ENCODE data around the gene PPP6R3.
"Not testable (repeated sequence)": the region's sequence is repeated elsewhere in the genome, so short reads cannot be mapped to it uniquely, and the experiment has no call there.

The PPP6R3 gene

DNA sequence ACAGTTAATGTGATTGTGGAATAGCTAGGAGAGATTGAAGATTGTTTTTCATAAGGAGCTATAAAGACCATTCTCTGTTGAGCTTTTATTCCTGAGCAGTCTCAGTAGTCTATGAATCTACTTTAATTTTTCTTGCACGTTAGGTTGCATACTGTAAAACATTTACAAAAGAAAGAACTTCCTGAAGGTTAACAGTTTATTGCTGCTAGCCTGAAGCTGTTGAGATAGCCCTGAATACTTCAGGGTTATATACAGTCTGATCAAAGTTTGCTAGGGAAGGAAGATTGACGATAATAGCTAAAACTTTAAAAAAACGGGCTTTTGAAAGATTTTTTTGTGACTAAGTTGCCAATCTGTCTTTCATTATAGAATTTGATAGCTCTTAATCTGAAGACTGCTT, 64.8 kb downstream of the PPP6R3 start:
- DNase-seq (ENCODE audit: low spot score) = no peak

DNA sequence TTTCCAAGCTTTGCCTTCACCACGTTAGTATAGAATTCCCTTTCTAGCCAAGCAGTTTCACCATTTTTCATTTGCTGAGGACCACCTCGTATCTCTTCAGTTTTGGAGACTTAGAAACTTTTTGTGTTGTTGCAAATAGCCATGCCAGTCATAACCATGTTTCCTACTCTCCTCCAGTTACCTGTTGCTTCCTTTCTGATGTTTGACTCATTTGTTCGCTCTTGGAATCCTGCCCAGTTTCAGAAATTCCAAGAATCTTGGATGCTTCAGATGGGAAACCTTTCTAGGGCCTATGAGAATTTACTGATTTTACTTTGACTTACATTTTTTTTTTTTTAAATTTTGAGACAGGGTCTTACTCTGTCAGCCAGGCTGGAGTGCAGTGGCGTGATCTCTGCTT, 65.4 kb downstream of the PPP6R3 start:
- DNase-seq (ENCODE audit: low spot score) = no peak

DNA sequence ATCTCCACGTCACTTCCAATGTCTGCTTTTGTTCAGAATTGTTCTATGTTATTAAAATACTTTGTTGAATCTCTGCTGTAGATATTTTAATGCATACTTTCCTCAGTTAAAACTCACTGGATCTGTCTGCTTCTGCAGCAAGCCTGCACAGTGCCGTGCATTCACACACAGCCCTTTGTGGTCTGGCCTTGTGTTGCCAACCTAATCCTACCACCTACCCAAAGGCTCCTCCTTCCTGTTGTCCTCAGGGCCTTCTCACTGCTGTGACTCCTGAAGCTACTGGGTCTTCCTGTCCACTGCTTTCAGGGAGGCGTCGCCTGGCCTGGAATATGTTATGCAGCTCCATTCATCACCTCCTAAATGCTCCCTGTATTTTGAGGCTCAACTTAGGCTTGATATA, 67.0 kb downstream of the PPP6R3 start:
- no peak for DNase-seq (ENCODE audit: low spot score)

DNA sequence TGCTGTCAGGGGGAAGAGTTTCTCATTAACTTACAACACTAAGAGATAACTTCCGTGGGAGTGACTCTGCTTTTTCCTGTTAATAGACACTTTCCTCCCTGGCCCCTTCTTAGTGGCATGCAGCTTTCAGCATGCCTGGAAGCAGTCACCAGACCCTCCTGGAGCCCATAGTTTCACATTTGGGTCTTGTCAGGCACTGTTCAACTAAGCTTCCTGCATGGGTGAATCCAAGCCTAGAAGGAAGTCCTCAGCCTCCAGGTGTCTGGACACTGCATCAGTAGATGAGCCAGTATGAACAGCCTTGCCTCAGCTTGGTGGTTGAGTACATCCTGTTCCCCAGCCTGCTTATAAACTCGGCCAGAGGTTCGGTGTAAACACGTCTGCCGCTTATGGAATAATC, 68.1 kb downstream of the PPP6R3 start:
- no peak for DNase-seq (ENCODE audit: low spot score)

DNA sequence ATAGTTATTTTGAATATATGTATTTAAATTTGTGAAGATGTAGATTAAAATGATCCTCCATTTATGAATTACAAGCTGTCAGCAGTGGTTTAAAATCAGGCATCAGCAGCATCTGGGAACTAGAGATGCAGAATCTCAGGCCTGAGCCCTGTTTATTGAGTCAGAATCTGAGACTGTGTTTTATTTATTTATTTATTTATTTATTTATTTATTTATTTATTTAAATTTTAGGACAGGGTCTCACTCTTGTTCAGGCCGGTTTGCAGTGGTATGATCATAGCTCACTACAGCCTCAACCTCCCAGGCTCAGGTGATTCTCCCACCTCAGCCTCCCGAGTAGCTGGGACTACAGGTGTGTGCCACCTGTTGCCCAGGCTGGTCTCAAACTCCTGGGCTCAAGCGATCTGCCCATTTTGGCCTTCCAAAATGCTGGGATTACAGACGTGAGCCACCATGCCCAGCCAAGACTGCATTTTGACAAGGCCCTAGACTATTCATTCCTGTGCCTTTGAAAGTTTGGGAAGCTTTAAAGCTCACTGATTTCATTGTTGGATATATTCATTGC, 70.7 kb downstream of the PPP6R3 start:
- DNase-seq (ENCODE audit: low spot score) = no peak

DNA sequence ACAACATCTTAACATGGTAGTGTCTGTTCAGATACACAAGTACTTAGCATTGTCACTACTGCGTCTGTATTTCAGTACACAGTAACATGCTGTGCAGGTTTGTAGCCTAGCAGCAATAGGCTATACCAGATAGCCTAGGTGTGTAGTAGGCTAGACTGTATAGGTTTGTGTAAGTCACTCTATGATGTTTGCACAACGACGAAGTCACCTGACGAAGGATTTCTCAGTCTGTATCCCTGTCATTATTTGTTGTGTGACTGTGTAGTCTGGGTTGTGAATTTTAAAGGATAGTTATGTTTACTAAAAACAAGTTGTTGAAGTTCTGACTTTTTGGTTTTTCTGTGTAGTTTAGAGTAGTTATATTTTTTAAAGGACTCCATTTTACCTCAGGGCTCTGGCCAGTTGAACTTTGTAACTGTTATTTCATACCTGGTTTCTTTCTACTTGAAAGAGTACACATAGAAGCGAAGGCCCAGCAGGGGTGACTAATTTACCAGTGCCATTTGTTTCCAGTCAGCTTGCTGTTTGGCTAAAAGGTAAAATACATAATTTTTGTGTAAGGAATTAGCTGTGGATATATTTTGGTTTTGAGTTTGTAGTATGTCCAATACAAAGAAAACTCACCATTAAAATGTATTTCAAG, 72.3 kb downstream of the PPP6R3 start:
- no peak for DNase-seq (ENCODE audit: low spot score)

DNA sequence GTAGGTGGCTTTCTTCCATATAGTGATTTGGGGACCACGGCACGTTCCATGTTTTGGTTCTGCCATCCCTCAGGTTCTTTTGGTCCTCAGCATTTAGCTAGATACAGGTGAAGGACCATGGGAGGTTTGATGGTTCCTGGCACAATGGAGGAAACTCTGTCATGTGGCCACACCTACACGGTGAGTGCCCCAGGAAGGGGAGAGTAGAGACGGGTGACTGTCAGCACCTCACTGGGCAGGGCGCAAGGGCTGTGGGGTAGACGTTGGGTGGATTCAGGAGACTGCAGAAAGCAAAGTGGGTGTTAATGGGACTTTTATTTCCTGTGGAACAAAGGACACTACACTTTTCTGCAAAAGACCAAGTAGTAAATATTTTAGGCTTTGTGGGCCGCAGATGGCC, 73.4 kb downstream of the PPP6R3 start:
- DNase-seq (ENCODE audit: low spot score) = no peak

DNA sequence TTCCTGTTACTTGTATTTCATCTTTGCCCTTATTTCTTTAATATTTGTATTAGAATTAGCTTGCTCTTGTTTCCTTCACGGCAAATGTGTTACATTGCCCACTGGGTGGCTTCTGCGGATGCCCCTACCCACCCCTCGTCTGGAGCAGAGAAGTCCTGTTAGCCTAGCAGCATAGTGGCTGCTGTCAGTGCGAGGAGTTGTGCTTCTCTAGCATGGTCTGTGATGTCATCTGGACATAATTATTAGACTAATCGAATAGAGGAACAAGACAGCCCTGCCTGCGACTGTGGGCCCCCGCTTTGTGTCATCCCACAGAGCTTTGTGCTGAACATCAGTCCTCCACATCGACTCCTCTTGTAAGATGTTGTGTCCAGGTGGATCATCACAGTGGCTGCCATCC, 74.5 kb downstream of the PPP6R3 start:
- no peak for DNase-seq (ENCODE audit: low spot score)

DNA sequence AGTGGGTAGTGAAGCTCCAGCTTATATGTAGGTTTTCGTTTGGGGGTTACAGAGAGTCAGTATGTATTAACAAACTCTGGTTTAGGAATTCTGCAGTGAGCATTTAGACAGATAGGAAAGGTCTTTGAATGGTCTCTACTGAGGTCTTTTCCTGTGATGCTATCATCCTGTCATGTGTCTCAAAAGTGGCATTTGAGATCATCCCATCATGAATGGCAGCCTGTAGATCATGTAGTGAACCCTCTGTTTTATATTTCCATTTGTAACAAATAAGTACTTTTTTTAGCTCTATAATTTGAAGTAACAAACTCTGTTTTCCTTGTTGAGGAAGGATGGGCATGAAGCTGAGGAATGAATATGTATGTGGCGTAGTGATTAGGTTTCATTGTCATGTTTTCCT, 76.2 kb downstream of the PPP6R3 start:
- no peak for DNase-seq (ENCODE audit: low spot score)

DNA sequence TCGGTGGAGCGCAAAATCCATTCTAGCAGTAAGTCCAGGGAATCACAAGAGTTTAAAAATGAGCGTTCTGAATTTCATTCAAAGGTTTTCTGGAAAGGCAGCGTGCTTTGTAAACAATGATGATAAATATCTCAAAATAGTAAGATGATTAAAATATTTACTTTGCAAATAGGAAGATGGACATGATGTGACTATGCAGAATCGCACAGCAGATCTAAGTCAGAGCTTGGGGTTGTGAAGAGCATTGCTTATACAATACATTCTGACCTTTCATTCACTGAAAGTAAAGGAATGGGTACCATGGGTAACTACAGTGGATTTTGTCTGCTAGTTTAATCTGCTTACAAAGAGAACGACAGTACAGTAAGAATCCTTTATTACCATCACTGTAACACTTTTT, 77.5 kb downstream of the PPP6R3 start:
- DNase-seq (ENCODE audit: low spot score) = no peak

DNA sequence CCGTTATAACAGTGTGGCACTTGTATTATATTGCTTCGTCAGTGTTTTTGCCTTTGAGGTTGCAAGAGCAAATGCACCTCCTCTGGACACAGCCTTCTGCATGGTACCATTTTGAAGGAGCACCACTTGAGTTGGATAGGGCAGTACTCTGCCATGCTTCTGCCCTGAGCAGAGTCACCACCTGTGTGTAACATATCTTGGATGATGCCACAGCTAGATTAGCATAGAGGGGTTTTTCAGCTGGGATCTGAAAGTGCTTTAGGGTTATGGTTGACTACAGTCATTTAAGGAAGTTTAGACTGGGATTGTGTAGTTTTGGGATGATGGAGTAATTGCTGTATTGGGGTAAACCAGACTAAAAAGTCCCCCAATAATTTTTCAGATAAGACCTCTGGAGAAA, 78.8 kb downstream of the PPP6R3 start:
- no peak for DNase-seq (ENCODE audit: low spot score)

DNA sequence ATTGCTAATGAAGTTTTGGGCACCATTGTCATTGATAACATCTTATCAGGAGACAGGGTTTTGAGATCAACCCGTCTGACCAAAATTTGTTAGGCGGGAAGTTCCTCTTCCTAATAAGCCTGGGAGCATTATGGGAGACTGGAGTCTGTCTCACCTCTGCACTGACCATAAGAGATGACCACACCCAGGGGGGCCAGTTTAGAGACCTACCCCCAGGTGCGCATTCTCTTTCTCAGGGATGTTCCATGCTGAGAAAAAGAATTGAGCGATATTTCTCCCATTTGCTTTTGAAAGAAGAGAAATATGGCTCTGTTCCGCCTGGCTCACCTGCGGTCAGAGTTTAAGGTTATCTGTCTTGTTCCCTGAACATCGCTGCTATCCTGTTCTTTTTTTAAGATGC, 80.0 kb downstream of the PPP6R3 start:
- DNase-seq (ENCODE audit: low spot score) = not testable (repeated sequence)

DNA sequence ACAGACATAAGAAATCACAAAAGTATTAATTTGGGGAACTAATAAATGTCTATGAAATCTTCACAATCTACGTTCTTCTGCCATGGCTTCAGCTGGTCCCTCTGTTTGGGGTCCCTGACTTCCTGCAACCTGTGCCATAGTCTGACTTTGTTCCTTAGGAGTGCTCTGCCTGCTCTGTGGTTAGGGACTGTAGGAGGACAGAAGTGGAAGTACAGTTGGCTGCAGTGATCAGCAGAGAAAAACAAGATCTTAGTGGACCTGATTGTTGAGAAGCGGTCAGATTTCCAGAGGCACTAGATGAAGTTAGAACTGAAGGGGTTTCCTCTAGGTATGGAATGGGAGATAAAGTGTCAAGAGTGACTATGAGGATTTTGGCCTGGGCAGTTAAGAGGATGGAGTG, 80.6 kb downstream of the PPP6R3 start:
- DNase-seq (ENCODE audit: low spot score) = no peak

DNA sequence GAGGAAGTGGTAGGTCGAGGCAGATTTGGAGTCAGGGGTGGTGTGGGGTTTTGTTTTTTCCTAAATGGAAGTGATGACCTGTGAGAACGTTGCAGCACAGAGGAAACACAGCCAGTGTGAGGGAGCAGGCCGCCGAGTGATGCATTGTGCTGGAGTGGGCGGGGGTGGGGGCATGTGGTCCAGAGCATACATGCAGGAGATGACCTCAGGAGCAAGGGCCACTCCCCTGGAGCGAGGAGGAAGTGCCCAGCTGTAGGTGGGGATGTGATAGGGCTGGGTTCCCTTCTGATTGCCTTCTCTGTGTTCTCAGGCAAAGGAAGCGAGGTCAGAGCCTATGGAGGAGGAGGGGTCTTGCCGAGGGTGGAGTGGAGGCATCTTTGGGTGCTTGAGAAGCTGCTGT, 81.4 kb downstream of the PPP6R3 start:
- no peak for DNase-seq (ENCODE audit: low spot score)

DNA sequence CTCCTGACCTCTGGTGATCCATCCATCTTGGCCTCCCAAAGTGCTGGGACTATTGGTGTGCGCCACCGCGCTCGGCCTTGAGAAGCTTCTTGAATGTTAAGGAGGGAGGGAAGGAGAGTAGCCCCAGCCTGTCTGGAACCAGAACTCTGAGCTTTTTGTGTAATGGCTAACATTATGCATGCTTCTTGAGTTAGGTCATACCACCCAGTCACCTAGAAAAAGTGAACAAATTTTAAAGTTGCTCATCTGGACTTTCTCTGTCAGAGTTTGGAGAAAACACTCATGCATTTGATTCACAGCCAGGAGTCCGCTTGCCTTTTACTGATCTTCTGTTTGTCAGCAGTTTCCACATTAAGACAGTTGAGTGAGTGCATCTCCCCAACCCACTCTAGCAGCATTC, 82.1 kb downstream of the PPP6R3 start:
- DNase-seq (ENCODE audit: low spot score) = no peak

DNA sequence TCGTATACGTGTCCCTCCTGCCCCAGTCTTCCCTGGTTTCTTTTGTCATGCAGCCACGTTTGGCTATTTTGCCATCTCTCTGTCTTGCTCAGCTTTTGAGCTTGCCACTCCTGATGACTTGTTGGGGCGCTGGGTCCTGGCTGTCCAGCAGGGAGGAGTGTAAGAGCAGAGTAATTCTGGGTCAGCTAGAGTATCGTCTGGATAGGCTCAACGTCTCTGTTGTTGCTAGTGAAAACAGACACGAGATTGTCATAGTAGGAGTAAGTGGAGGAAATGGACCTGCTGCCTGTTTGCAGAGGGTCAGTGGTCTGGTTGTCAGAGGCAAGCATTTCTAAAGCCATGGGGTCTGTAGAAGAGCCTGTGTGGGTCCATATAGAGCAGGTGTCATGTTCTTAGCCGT, 83.0 kb downstream of the PPP6R3 start:
- no peak for DNase-seq (ENCODE audit: low spot score)

DNA sequence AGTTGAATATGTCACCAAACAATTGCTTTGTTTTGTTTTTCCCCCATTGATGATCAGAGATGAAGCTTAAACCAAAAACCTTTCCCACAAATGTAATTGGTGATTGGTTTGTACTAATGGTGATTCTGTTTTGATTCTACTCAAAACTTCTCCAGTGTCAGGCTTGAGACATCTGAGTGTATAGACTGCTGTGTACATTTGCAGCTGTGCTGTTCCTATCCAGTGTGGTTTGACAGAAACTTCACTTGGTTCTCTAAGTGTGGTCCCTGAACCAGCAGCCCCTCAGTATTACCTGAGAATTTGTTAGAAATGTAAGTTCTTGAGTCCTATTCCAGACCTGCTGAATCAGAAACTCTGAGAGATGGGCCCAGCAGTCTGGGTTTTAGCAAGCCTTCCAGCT, 84.8 kb downstream of the PPP6R3 start:
- DNase-seq (ENCODE audit: low spot score) = no peak

DNA sequence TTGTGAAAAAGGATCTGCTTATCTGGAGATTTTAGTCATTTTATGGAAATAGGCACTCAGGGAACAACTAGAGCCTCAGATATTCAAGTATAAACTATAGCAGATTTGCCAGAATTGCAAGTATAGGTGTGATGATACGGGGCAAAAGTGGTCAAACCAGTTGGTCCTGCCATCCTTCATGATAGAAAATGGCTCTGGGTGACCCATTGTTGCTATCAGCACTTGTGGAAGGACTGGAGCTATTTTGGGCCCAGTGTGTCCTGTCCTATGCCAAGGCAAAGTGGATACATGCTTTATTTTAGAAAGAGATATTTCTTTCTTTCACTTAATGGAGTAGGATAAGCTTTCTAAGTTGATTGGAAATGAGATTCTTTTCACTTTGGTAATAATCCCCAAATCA, 85.2 kb downstream of the PPP6R3 start:
- no peak for DNase-seq (ENCODE audit: low spot score)

DNA sequence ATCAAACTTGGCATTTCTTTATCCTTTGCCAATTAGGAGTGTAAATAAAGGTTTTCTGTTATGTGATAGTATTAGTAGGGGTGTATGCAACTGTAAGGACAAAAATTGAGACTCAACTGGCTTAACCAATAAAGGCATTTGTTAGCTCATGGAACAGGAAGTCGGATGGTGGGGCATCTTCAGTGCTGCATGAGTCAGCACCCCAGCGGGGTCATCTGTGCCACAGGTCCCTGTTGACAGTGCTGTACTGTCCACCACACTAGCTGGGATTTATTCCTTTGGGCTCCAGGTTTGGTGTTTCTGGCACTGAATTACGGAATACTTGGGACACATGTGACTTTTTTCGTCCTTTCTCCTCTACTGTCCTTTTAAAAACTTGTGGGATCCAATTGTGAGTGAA, 86.0 kb downstream of the PPP6R3 start:
- DNase-seq (ENCODE audit: low spot score) = no peak

DNA sequence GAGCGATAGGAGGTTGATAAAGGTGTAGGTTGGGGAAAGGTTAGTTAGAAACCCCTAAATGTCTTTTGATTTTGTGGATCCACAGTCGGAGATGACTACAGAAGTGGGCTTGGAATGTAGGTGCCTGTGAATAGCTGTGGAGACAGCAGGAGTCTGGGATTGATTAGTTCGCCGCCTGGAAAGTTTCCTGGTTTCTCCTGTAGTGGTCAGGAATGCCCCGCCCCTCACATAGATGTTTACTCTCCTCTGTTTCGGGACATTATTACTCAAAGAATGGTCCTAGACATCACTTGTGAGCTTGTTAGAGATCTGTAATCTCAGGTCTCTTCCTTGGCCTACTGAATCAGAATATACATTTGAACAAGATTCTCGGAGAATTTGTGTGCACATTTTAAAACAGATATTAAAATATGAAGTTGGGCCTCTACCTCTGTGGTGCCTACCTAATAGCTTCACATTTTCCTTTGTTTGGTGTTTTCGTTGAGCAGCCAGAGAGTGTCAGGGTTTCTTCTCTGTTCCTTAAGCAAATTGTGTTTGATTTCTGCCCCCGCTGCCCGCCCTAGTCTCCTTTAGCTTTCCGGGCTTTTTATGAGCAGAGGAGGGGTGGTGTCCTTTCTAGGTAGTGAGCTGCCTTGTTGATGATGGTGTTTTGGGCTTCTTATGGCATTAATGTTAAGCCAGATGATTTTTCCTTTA, 89.4 kb downstream of the PPP6R3 start:
- DNase-seq (ENCODE audit: low spot score) = no peak

DNA sequence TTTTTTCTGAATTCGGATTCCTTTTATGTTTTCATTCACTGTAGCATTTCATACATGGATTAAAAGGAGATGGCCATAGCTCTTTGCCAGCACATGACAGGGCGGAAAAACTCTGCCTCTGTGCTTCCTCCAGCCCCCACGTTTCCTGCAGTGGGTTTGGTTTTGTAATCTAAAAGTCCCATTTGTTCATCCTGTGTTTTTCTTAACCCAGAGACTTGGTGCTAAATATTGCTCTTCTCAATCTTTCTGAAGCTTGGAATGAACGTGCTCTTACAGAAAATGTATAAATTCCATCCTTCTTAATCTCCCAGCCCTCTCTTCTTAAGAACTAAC, 89.9 kb downstream of the PPP6R3 start:
- no peak for DNase-seq (ENCODE audit: low spot score)

DNA sequence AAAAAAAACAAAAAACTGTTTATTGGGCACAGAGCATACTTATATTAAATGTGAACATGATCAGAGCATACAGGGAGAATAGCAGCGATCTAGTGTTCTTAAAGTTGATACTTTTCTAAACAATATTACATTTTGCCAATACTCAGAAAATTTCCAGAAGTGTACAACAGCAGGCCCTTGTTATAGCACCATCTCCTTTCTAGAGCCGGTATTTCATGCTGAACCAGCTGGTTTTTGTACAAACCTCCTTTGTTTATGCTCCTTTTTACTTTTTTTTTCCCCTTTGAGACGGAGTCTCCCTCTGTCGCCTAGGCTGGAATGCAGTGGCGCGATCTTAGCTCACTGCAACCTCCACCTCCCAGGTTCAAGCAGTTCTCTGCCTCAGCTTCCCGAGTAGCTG, 90.7 kb downstream of the PPP6R3 start:
- DNase-seq (ENCODE audit: low spot score) = peak; percentile 14

DNA sequence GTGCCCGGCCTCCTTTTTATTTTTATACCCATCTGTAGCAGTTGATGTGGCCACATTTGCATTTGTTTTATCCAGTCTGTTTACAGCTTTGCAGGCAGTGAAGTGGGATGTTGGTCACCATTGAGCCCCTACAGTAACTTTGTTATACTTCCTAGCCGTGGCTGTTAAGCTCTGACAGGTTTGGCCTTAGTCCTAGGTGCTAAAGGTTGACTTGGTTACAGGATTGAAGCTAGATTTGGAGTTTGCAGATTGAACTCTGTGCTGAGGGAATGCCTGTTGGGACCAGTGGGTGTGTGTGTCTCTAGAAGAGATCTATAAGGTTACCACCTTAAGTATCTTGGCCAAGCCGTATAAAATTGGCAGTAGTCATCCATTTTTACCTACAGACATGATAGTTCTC, 91.2 kb downstream of the PPP6R3 start:
- no peak for DNase-seq (ENCODE audit: low spot score)

DNA sequence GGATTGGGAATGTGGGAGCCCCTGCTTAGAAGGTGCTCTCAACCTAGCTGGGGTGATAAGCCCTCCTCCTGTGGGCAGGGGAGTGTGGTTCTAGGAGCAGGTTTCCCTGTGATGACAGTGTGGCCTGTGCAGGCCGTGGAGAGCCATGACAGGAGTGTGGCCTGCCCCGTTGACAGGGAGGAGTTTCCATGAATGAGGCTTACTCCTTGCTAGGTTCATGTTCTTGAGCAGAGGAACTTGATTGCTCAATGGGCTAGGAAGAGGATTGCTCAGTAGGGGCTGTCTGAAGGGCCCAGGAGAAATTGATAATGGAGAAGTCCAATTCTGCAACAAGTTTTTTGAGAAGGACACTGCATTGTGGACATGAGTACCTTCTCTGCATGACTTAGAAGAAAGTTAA, 92.0 kb downstream of the PPP6R3 start:
- no peak for DNase-seq (ENCODE audit: low spot score)
